H1 (cell line): ENCODE data around the gene UNC119. TPM values are rescaled to one million over a fixed set of nuclear protein-coding genes. Genes with fewer than 3 reads are reported as not detected.
"Not testable (repeated sequence)": the region's sequence is repeated elsewhere in the genome, so short reads cannot be mapped to it uniquely, and the experiment has no call there.

ENCODE experiments used
- CTCF ChIA-PET: fragments of 300-600 bp; sonication (Branson Sonifier 250); formaldehyde crosslinking; loops from one replicate; lab custom pipeline; 2021; ENCODE audit not compliant: partially characterized antibody; lab: Charles Lee
- POLR2A ChIA-PET: fragments of 300-600 bp; sonication (Branson Sonifier 250); formaldehyde crosslinking; loops from one replicate; lab custom pipeline; 2021; ENCODE audit warnings: inconsistent platforms; ENCODE audit not compliant: partially characterized antibody; lab: Charles Lee
- DNase-seq, 2 experiments: peaks; one replicate each; pipeline versions ENCODE4 v3.0.0 to v3.0.0-alpha.2; 2010 to 2022; ENCODE audit warnings: low spot score in 2 of 2, low read depth in 1 of 2, mixed read lengths in 1 of 2
- FAIRE-seq: peaks from 2 replicates; lab custom pipeline; 2011; peaks lifted over from hg19 to GRCh38; lab: Jason Lieb, UNC
- H2AFZ ChIP-seq: 2 replicates; pipeline ENCODE4 v1.8.1; 2012; ENCODE audit warnings: low read length, inconsistent platforms
- H2AK5ac ChIP-seq: 2 replicates; pipeline ENCODE4 v1.6.1; 2013; ENCODE audit warnings: low read depth, low read length
- H2BK120ac ChIP-seq: replicated peaks from 2 replicates; pipeline ENCODE3; 2013; ENCODE audit warnings: low read depth, low read length, inconsistent platforms
- H2BK12ac ChIP-seq: 2 replicates; pipeline ENCODE4 v1.6.1; 2013; ENCODE audit warnings: low read depth, low read length
- H2BK15ac ChIP-seq: 2 replicates; pipeline ENCODE4 v1.6.1; 2013; ENCODE audit warnings: low read length
- H2BK20ac ChIP-seq: 2 replicates; pipeline ENCODE4 v1.6.1; 2013; ENCODE audit warnings: low read length
- H2BK5ac ChIP-seq: 2 replicates; pipeline ENCODE4 v1.6.1; 2013; ENCODE audit warnings: low read depth, low read length
- H3K14ac ChIP-seq: 2 replicates; pipeline ENCODE4 v1.6.1; 2013; ENCODE audit warnings: inconsistent platforms; ENCODE audit not compliant: insufficient read length
- H3K18ac ChIP-seq: 2 replicates; pipeline ENCODE4 v1.6.1; 2013; ENCODE audit warnings: low read length; ENCODE audit errors: extremely low read depth
- H3K23ac ChIP-seq: 2 replicates; pipeline ENCODE4 v1.6.1; 2013; ENCODE audit warnings: inconsistent platforms; ENCODE audit not compliant: insufficient read length
- H3K23me2 ChIP-seq: 2 replicates; pipeline ENCODE4 v1.6.1; 2013; ENCODE audit warnings: low read depth, low read length
- H3K27ac ChIP-seq: 2 replicates; pipeline ENCODE4 v1.6.1; 2011; ENCODE audit warnings: low read depth, low read length, inconsistent platforms
- H3K27me3 ChIP-seq, 4 experiments: replicated peaks in 1 of 4; 1 replicate in 1 of 4; 2 replicates in 3 of 4; pipeline versions ENCODE4 v1.6.1 to v1.8.1; 2011 to 2013; ENCODE audit warnings: low read length in 3 of 4, mild to moderate bottlenecking in 3 of 4, inconsistent platforms in 2 of 4, mixed read lengths in 2 of 4, moderate library complexity in 1 of 4; ENCODE audit not compliant: control insufficient read depth in 3 of 4, insufficient read depth in 3 of 4; ENCODE audit errors: extremely low read depth in 1 of 4
- H3K36me3 ChIP-seq, 4 experiments: 2 replicates each; pipeline versions ENCODE4 v1.6.1 to v1.8.1; 2011 to 2013; ENCODE audit warnings: mild to moderate bottlenecking in 4 of 4, low read length in 3 of 4, moderate library complexity in 2 of 4, control low read depth in 1 of 4, inconsistent platforms in 1 of 4; ENCODE audit not compliant: insufficient read depth in 4 of 4, control insufficient read depth in 2 of 4
- H3K4ac ChIP-seq: replicated peaks from 2 replicates; pipeline ENCODE3; 2013; ENCODE audit warnings: low read length, low read depth, mixed read lengths, inconsistent platforms; ENCODE audit not compliant: insufficient read length
- H3K4me1 ChIP-seq, 4 experiments: replicated peaks in 1 of 4; 1 replicate in 1 of 4; 2 replicates in 3 of 4; pipeline versions ENCODE4 v1.6.1 to v1.8.1; 2011 to 2013; ENCODE audit warnings: low read length in 3 of 4, inconsistent platforms in 2 of 4, mixed read lengths in 1 of 4; ENCODE audit not compliant: insufficient read depth in 4 of 4, control insufficient read depth in 3 of 4
- H3K4me2 ChIP-seq, 2 experiments: 2 replicates each; pipeline versions ENCODE4 v1.6.1 to v1.8.1; 2011 to 2013; ENCODE audit warnings: low read depth in 2 of 2, low read length in 2 of 2, control low read depth in 1 of 2, inconsistent platforms in 1 of 2, mild to moderate bottlenecking in 1 of 2; ENCODE audit not compliant: insufficient read depth in 1 of 2
- H3K4me3 ChIP-seq, 4 experiments: fragments of 200-600, 300-600 bp in 1 of 4; sonication (generic), shearing (Covaris generic), sonication (Bioruptor Twin) in 1 of 4; 2 replicates each; pipeline versions ENCODE4 v1.5.1 to v1.8.1; 2011 to 2016; ENCODE audit warnings: low read length in 4 of 4, low read depth in 3 of 4, control low read depth in 2 of 4, inconsistent platforms in 2 of 4, mild to moderate bottlenecking in 2 of 4, mixed read lengths in 1 of 4, moderate library complexity in 1 of 4; ENCODE audit not compliant: insufficient read depth in 2 of 4; ENCODE audit errors: extremely low read depth in 1 of 4
- H3K56ac ChIP-seq: replicated peaks from 2 replicates; pipeline ENCODE3; 2013; ENCODE audit warnings: low read depth, mild to moderate bottlenecking, mixed read lengths, low read length, inconsistent platforms; ENCODE audit not compliant: insufficient read length
- H3K79me1 ChIP-seq: 2 replicates; pipeline ENCODE4 v1.6.1; 2013; ENCODE audit warnings: low read depth, low read length, control low read depth
- H3K79me2 ChIP-seq, 2 experiments: 2 replicates each; pipeline versions ENCODE4 v1.6.1 to v1.8.1; 2012 to 2013; ENCODE audit warnings: low read length in 2 of 2, mild to moderate bottlenecking in 2 of 2, inconsistent platforms in 1 of 2; ENCODE audit not compliant: insufficient read depth in 2 of 2, control insufficient read depth in 1 of 2
- H3K9ac ChIP-seq, 4 experiments: replicated peaks in 1 of 4; 1 replicate in 1 of 4; 2 replicates in 3 of 4; pipeline versions ENCODE4 v1.6.1 to v1.8.1; 2011 to 2013; ENCODE audit warnings: low read depth in 3 of 4, low read length in 3 of 4, control low read depth in 2 of 4, mild to moderate bottlenecking in 2 of 4, moderate library complexity in 2 of 4, inconsistent platforms in 1 of 4; ENCODE audit errors: extremely low read depth in 1 of 4
- H3K9me3 ChIP-seq, 2 experiments: 2 replicates each; pipeline versions ENCODE4 v1.6.1 to v1.8.1; 2012 to 2013; ENCODE audit warnings: mild to moderate bottlenecking in 2 of 2, moderate library complexity in 2 of 2, control low read depth in 1 of 2, inconsistent platforms in 1 of 2, low read depth in 1 of 2, low read length in 1 of 2, mixed read lengths in 1 of 2; ENCODE audit not compliant: insufficient read depth in 2 of 2
- H4K20me1 ChIP-seq, 2 experiments: replicated peaks in 1 of 2; 2 replicates each; pipeline versions ENCODE3 to v1.8.1; 2011 to 2013; ENCODE audit warnings: inconsistent platforms in 2 of 2, low read length in 2 of 2, mild to moderate bottlenecking in 1 of 2; ENCODE audit not compliant: insufficient read depth in 2 of 2, control insufficient read depth in 1 of 2
- H4K5ac ChIP-seq: 2 replicates; pipeline ENCODE4 v1.6.1; 2013; ENCODE audit warnings: low read length, low read depth, mixed read lengths, inconsistent platforms; ENCODE audit not compliant: insufficient read length
- H4K8ac ChIP-seq: 2 replicates; pipeline ENCODE4 v1.8.0; 2013; ENCODE audit warnings: mild to moderate bottlenecking, moderate library complexity, low read length, inconsistent platforms; ENCODE audit not compliant: insufficient read depth; ENCODE audit errors: extremely low read depth
- H4K91ac ChIP-seq: replicated peaks from 2 replicates; pipeline ENCODE3; 2013; ENCODE audit warnings: low read length, mixed read lengths, inconsistent platforms; ENCODE audit not compliant: insufficient read length
- WGBS, 2 experiments: shearing (Covaris generic) in 1 of 2; methylation state at CpG; one replicate each; pipeline versions ENCODE4 v1.1.6 to v1.1.7; 2013 to 2015; ENCODE audit warnings: low lambda C conversion rate in 2 of 2, mixed read lengths in 2 of 2, inconsistent platforms in 1 of 2, low coverage in 1 of 2, missing lambda C conversion rate in 1 of 2; ENCODE audit not compliant: insufficient replicate concordance in 2 of 2, insufficient coverage in 1 of 2, insufficient read length in 1 of 2; ENCODE audit errors: extremely low coverage in 1 of 2, missing lambda C conversion rate in 1 of 2; 5-methylcytosine and 5-hydroxymethylcytosine counted together
- polyA plus RNA-seq, 7 experiments: library from polyadenylated mRNA; depleted of rRNA in 3 of 7; stranded (reverse) in 5 of 7; unstranded in 2 of 7; fragments of >200 nt in 5 of 7; fragments of 200-250 nt in 2 of 7; gene quantifications; 1 replicate in 5 of 7; 2 replicates in 1 of 7; 4 replicates in 1 of 7; pipeline versions ENCODE4 v1.2.1 to v1.2.3, GENCODE V29; 2011 to 2013; ENCODE audit warnings: missing spikeins in 2 of 7, mixed read lengths in 2 of 7
- total RNA-seq: library from RNA; stranded (reverse); fragmentation: NEBNext Ultra II Directional; extraction: Animal tissue kit (Norgen Biotek cat#: 25700); gene quantifications from 2 replicates; pipeline ENCODE4 v1.2.1, GENCODE V29; 2021

Gene UNC119
- total and polyA plus RNA-seq, 2 of the 8 experiments (the other 6 are each of a cell fraction or from before 2014, with no cell fraction given): 43.5 to 94.4 TPM

GRCh38 chr17:28522281-28522680, 30.1 kb downstream of the UNC119 start:
- H3K79me2 ChIP-seq, H3K27ac ChIP-seq, H3K23ac ChIP-seq, H2BK120ac ChIP-seq, H3K23me2 ChIP-seq, H3K4ac ChIP-seq, H3K79me1 ChIP-seq, H3K18ac ChIP-seq, H2BK15ac ChIP-seq, H2BK12ac ChIP-seq, H2AFZ ChIP-seq, DNase-seq, H3K14ac ChIP-seq, H4K91ac ChIP-seq, H4K20me1 ChIP-seq, FAIRE-seq, H3K4me3 ChIP-seq, H4K8ac ChIP-seq, H3K56ac ChIP-seq, H3K9me3 ChIP-seq, H2BK20ac ChIP-seq, H2BK5ac ChIP-seq, H4K5ac ChIP-seq, H3K9ac ChIP-seq, H2AK5ac ChIP-seq, H3K27me3 ChIP-seq, H3K4me2 ChIP-seq, H3K36me3 ChIP-seq: not testable (repeated sequence)
- peaks cover 0 to 15% (median 4%) of the 10 kb centered on the region in 4 experiments; a peak in 3 of 7 replicates for H3K4me1 ChIP-seq
- 92% methylated on average over 4 of the region's 4 CpGs; no CpG with 5 or more reads in 1 of the 2 experiments for WGBS, 2 experiments
- ChIA-PET POLR2A (interaction anchor here (1.5 kb wide), 1 partner anchor 19 kb away, joined by 5 read pairs; no protein-coding TSS in a partner anchor), CTCF (interaction anchor here (3.0 to 5.0 kb wide), 4 partner anchors 14 to 27 kb away, joined by 13 to 35 read pairs (median 23); no protein-coding TSS in a partner anchor)
